ENCODE measurements around the gene PRKG1. TPM values are rescaled to one million over a fixed set of nuclear protein-coding genes. Genes with fewer than 3 reads are reported as not detected.
"Not testable (repeated sequence)": the region's sequence is repeated elsewhere in the genome, so short reads cannot be mapped to it uniquely, and the experiment has no call there.

PRKG1 gene
- total and polyA plus RNA-seq, 2 of the 4 experiments (the other 2 are of a cell fraction), result 3.5 to 18.3 TPM

DNA sequence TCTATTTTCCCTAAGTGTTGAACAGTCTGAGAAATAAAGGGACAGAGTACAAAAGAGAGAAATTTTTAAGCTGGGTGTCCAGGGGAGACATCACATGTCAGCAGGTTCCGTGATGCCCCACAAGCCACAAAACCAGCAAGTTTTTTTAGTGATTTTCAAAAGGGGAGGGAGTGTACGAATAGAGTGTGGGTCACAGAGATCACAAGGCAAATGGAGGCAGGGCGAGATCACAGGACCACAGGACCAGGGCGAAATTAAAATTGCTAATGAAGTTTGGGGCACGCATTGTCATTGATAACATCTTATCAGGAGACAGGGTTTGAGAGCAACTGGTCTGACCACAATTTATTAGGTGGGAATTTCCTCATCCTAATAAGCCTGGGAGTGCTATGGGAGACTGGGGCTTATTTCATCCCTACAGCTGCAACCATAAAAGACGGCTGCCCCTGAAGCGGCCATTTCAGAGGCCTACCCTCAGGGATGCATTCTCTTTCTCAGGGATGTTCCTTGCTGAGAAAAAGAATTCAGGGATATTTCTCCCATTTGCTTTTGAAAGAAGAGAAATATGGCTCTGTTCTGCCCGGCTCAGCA is 193.8 kb downstream of the PRKG1 start:
- H2AFZ ChIP-seq (replicated peaks; ENCODE audit: low read length, poor library complexity); POLR2A ChIA-PET (ENCODE audit: unreplicated experiment); H3K27ac ChIP-seq (ENCODE audit: insufficient read depth, low read length); H3K9me1 ChIP-seq (ENCODE audit: insufficient read depth, low read length); DNase-seq; H4K5ac ChIP-seq (ENCODE audit: low read depth, low read length); H3K18ac ChIP-seq (ENCODE audit: low read depth, low read length); H4K20me1 ChIP-seq (ENCODE audit: insufficient read depth, low read length); BruUV-seq (replicated peaks); H3K56ac ChIP-seq (ENCODE audit: extremely low read depth, insufficient read depth, low read length); H2BK120ac ChIP-seq (ENCODE audit: low read depth, low read length); H3K9ac ChIP-seq (ENCODE audit: low read depth, low read length); H3K36me3 ChIP-seq (ENCODE audit: control insufficient read depth, insufficient read depth, low read length); H4K8ac ChIP-seq (ENCODE audit: low read depth in 2 of 2, low read length in 2 of 2); H3K4ac ChIP-seq (ENCODE audit: low read depth, low read length); H3K4me3 ChIP-seq (ENCODE audit: insufficient read depth, low read depth, low read length); H2BK20ac ChIP-seq (ENCODE audit: low read depth, low read length); H3K27me3 ChIP-seq (ENCODE audit: control insufficient read depth, insufficient read depth, low read length); ATAC-seq (ENCODE audit: low read depth); H3K4me1 ChIP-seq (ENCODE audit: control insufficient read depth, insufficient read depth, low read length); intact Hi-C loops (cut with micrococcal nuclease); H3K9me3 ChIP-seq (ENCODE audit: control insufficient read depth, insufficient read depth, low read length); CTCF ChIA-PET; H4K91ac ChIP-seq (ENCODE audit: insufficient read depth, low read depth, low read length); H2BK15ac ChIP-seq (ENCODE audit: low read depth, low read length); H2AK5ac ChIP-seq (ENCODE audit: low read depth, low read length); H3K4me2 ChIP-seq (ENCODE audit: low read depth, low read length); H3K23ac ChIP-seq (ENCODE audit: low read depth, low read length); in situ Hi-C loops (cut with MboI; ENCODE audit: low sequenced_read_pairs); H3K14ac ChIP-seq (replicated peaks; ENCODE audit: low read depth, low read length); H2BK5ac ChIP-seq (ENCODE audit: low read depth, low read length, poor library complexity, severe bottlenecking); dilution Hi-C loops (cut with HindIII; ENCODE audit: low sequenced_read_pairs, unreplicated experiment); H2AK9ac ChIP-seq (replicated peaks; ENCODE audit: low read depth, low read length, poor library complexity): not testable (repeated sequence)
- peaks cover 5 to 13% of the 10 kb centered on the region in 2 experiments; a peak in 2 of 4 replicates for H3K79me1 ChIP-seq (ENCODE audit: low read depth in 1 of 2, low read length in 2 of 2)
- no CpG with 5 or more reads among the region's 8 CpGs for WGBS, 2 experiments (ENCODE audit: extremely low coverage in 2 of 2, insufficient read length in 1 of 2)
